Mesothelial cell of epicardium (in vitro differentiated cells): ENCODE results near the gene ATXN10. TPM values are rescaled to one million over a fixed set of nuclear protein-coding genes. Genes with fewer than 3 reads are reported as not detected.

Experiments used
- DNase-seq, 2 experiments: peaks; one replicate each; pipeline ENCODE4 v3.0.0; 2021; ENCODE audit warnings: low spot score in 2 of 2; ENCODE audit not compliant: unreplicated experiment in 2 of 2
- H3K27ac Mint-ChIP-seq: 2 replicates; pipeline ENCODE4 v1.8.0; 2021; ENCODE audit warnings: mixed read lengths
- H3K27me3 Mint-ChIP-seq: 2 replicates; pipeline ENCODE4 v1.8.0; 2021; ENCODE audit warnings: low read depth, mixed read lengths
- H3K36me3 Mint-ChIP-seq: 2 replicates; pipeline ENCODE4 v1.8.0; 2021; ENCODE audit warnings: mixed read lengths
- H3K4me1 Mint-ChIP-seq: 2 replicates; pipeline ENCODE4 v1.8.0; 2021; ENCODE audit warnings: mixed read lengths
- H3K4me3 Mint-ChIP-seq: 2 replicates; pipeline ENCODE4 v1.8.0; 2021; ENCODE audit warnings: mild to moderate bottlenecking, moderate library complexity, mixed read lengths
- H3K9me3 Mint-ChIP-seq: 2 replicates; pipeline ENCODE4 v1.8.0; 2021; ENCODE audit warnings: mixed read lengths
- total RNA-seq: library from RNA; stranded (reverse); gene quantifications from 3 replicates; pipeline ENCODE4 v1.2.1, GENCODE V29; 2021
- TF ChIP-seq, protein P1 (sequence below): fragments of 200-600 bp; sonication (generic); IDR thresholded peaks from one replicate; pipeline ENCODE4 v1.5.0; 2021; ENCODE audit warnings: antibody characterized with exemption; ENCODE audit not compliant: unreplicated experiment

Gene ATXN10
- total RNA-seq, 1 donor from 2014 or later = 237 TPM

GRCh38 chr22:45832180-45832579 lies 160.5 kb downstream of the ATXN10 start:
- Mint-ChIP-seq H3K36me3 (peaks cover 37% of the 10 kb centered on the region), H3K4me3 (no peak overlapping the region), H3K9me3 (peaks cover 29% of the 10 kb centered on the region), H3K27me3 (no peaks in the 10 kb centered on the region), H3K27ac (peak overlapping the region; percentile 3), H3K4me1 (peaks cover 9% of the 10 kb centered on the region)
- TF ChIP-seq, protein P1, sequence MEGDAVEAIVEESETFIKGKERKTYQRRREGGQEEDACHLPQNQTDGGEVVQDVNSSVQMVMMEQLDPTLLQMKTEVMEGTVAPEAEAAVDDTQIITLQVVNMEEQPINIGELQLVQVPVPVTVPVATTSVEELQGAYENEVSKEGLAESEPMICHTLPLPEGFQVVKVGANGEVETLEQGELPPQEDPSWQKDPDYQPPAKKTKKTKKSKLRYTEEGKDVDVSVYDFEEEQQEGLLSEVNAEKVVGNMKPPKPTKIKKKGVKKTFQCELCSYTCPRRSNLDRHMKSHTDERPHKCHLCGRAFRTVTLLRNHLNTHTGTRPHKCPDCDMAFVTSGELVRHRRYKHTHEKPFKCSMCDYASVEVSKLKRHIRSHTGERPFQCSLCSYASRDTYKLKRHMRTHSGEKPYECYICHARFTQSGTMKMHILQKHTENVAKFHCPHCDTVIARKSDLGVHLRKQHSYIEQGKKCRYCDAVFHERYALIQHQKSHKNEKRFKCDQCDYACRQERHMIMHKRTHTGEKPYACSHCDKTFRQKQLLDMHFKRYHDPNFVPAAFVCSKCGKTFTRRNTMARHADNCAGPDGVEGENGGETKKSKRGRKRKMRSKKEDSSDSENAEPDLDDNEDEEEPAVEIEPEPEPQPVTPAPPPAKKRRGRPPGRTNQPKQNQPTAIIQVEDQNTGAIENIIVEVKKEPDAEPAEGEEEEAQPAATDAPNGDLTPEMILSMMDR = no peak
- no peak for DNase-seq

DNA sequence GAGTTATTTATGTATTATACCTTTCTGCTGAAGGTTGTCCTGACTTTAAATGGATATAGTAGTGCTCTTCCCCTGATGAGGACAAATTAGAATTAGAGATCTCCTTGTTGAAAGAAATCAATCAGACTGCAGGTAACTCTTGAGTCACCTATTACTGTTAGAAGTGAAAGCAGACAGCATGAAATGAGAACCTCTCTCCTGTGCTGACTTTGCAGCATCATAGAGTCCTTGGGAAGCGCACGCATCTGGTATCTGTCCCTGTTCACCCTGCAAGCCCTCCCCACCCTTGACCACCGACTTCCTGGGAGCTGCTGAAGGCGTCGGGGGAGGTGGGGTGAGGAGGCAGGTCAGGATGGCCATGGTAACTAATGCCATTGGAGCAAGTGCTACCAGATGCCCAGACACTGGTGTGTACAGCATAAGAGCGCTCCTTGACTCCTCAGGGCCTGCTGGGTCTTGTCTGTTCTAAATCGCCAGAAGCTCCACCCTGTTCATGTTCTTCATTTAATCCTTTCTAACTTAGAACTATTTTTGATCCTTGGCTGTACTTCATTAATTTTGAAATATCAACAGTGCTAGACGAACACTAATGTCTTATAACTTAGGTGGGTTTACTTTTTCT lies 161.4 kb downstream of the ATXN10 start:
- Mint-ChIP-seq H3K9me3 (peaks cover 20% of the 10 kb centered on the region), H3K27me3 (no peaks in the 10 kb centered on the region), H3K4me3 (no peak overlapping the region), H3K4me1 (peaks cover 9% of the 10 kb centered on the region), H3K36me3 (peaks cover 28% of the 10 kb centered on the region), H3K27ac (peak overlapping the region; percentile 31)
- no peak for DNase-seq
- TF ChIP-seq, protein P1 = no peak

- Mint-ChIP-seq H3K27me3 (no peaks in the 10 kb centered on the region), H3K27ac (no peak overlapping the region), H3K4me3 (no peak overlapping the region), H3K4me1 (peaks cover 9% of the 10 kb centered on the region), H3K9me3 (peaks cover 16% of the 10 kb centered on the region), H3K36me3 (peaks cover 25% of the 10 kb centered on the region)
- no peak for DNase-seq
- TF ChIP-seq, protein P1 = no peak
These were observed 162.0 kb downstream of the ATXN10 start for GRCh38 chr22:45833613-45834012.

DNA sequence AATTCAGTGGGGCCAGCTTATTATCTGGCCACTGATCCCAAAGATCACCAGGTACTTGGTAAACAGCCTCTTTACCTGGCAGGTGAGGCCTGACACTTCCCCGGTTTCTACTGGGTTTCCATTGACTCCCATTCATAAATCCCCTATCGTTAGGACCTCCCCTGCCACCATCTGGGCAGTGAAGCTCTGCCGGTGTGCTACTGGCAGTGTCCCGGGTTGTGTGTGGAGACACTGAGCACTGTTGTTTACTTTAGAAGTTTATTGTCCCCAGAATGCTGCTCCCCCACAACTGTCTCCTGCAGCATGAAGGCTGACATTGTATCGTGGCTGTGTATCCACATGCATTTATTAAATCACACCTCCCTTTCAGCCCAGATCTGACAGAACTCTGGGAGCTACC lies 162.6 kb downstream of the ATXN10 start:
- Mint-ChIP-seq H3K4me1 (peaks cover 9% of the 10 kb centered on the region), H3K27me3 (no peaks in the 10 kb centered on the region), H3K4me3 (no peak overlapping the region), H3K27ac (no peak overlapping the region), H3K36me3 (peaks cover 18% of the 10 kb centered on the region), H3K9me3 (peaks cover 10% of the 10 kb centered on the region)
- no peak for DNase-seq
- TF ChIP-seq, protein P1 = no peak

GRCh38 chr22:45834795-45835194 lies 163.2 kb downstream of the ATXN10 start:
- Mint-ChIP-seq H3K9me3 (peaks cover 4% of the 10 kb centered on the region), H3K36me3 (peaks cover 13% of the 10 kb centered on the region), H3K27ac (no peak overlapping the region), H3K4me3 (no peak overlapping the region), H3K27me3 (no peaks in the 10 kb centered on the region), H3K4me1 (peaks cover 9% of the 10 kb centered on the region)
- TF ChIP-seq, protein P1 = no peak
- no peak for DNase-seq
